ENCODE measurements around the gene MED8. TPM values are rescaled to one million over a fixed set of nuclear protein-coding genes. Genes with fewer than 3 reads are reported as not detected.

MED8 gene
- total RNA-seq, 1 experiment from 2014 or later, result 36.0 TPM

DNA sequence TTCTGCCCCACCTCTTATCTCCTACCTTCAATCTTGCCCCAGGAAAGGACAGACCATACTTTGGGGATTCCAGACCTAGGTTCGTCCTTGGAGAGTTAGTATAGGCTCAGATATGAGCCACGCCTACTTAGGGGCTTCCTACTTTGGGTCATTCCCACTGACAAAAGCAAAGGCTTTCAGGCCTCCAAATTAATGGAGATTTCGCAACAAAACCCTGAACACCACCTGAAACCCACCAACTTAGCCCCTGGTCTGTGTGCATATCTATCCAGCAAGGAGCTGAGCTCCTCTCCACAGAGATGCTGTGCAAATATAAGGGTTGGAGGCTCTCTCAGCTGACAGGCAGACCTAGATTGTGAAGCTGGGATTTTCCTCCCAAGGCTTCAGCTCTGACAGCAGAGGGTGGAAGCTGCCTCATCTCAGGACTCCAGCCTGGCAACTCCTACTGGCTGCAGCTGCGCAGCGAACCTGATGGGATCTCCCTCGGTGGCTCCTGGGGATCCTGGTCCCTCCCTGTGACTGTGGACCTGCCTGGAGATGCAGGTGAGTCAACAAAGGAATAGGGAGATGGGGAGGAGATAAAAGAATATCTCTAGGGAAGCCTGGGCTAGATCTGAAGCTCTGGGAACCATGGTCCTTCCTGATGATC lies 49.9 kb downstream of the MED8 start:
- no TSS peak for BruUV-seq (replicated peaks)
- RAD21 ChIA-PET (ENCODE audit: low non-redundant PET in 1 of 2, low total read pairs in 2 of 2, uncharacterized antibody in 2 of 2, unreplicated experiment in 2 of 2), result no interaction called here

More for the DNA sequence above, 49.9 kb downstream of the MED8 start:
- POLR2A ChIA-PET, result no interaction called here
- Histone ChIP-seq H3K4me3 (replicated peaks in 1 of 2; ENCODE audit: low read depth in 1 of 2, low read length in 2 of 2) (no peak overlapping the region), H3K9me2 (ENCODE audit: insufficient read depth) (no peaks in the 10 kb centered on the region), H3K79me2 (ENCODE audit: insufficient read depth, low read length) (no peaks in the 10 kb centered on the region), H3K27ac (ENCODE audit: low read depth, low read length) (no peak overlapping the region), H4K20me1 (ENCODE audit: insufficient read depth) (no peaks in the 10 kb centered on the region), H3K9me3 (ENCODE audit: control insufficient read depth in 1 of 2, insufficient read depth in 1 of 2, low read depth in 1 of 2, low read length in 2 of 2) (no peaks in the 10 kb centered on the region), H3K27me3 (ENCODE audit: insufficient read depth, low read length) (no peaks in the 10 kb centered on the region), H3K4me2 (ENCODE audit: low read length) (no peak overlapping the region), H3K4me1 (ENCODE audit: control insufficient read depth in 1 of 2, insufficient read depth in 2 of 2, low read length in 2 of 2) (peaks cover 15 to 16% of the 10 kb centered on the region in 2 experiments; a peak in 3 of 4 replicates), H3K9ac (ENCODE audit: low read length) (no peak overlapping the region), H2AFZ (ENCODE audit: low read depth, low read length, poor library complexity, severe bottlenecking) (no peak overlapping the region), H3K36me3 (ENCODE audit: control insufficient read depth in 1 of 2, insufficient read depth in 2 of 2, low read length in 2 of 2) (no peaks in the 10 kb centered on the region)
- intact Hi-C loops (cut with micrococcal nuclease), result no loop called here
- no peak for ATAC-seq
- TF ChIP-seq YY1 (IDR thresholded peaks at IDR 0.05; ENCODE audit: extremely low read depth, insufficient replicate concordance, low read depth, low read length) (no peak), CEBPB (IDR thresholded peaks at IDR 0.05; ENCODE audit: low read depth) (no peak), RAD21 (IDR thresholded peaks at IDR 0.05; ENCODE audit: low read depth) (no peak), ZFX (IDR thresholded peaks at IDR 0.05) (no peak), SP1 (IDR thresholded peaks at IDR 0.05; ENCODE audit: low read depth) (no peak), ZNF274 (IDR thresholded peaks at IDR 0.05; ENCODE audit: low read depth, low read length) (no peak), SRF (IDR thresholded peaks at IDR 0.05; ENCODE audit: low read depth) (no peak), CBX3 (IDR thresholded peaks at IDR 0.05; ENCODE audit: low read depth) (no peak), EGR1 (IDR thresholded peaks at IDR 0.05; ENCODE audit: low read depth) (no peak), SIN3A (IDR thresholded peaks at IDR 0.05; ENCODE audit: low read depth) (no peak), FOSL1 (IDR thresholded peaks at IDR 0.05; ENCODE audit: low read depth) (no peak), POLR2A (IDR thresholded peaks at IDR 0.05; ENCODE audit: borderline replicate concordance, extremely low read depth, insufficient read depth, insufficient read length) (no peak), TCF7L2 (IDR thresholded peaks at IDR 0.05; ENCODE audit: borderline replicate concordance, extremely low read depth, insufficient read depth, insufficient read length) (no peak), EZH2phosphoT487 (IDR thresholded peaks at IDR 0.05; ENCODE audit: borderline replicate concordance) (no peak), EZH2 (IDR thresholded peaks at IDR 0.05) (no peak)
- TF ChIP-seq, protein P1, sequence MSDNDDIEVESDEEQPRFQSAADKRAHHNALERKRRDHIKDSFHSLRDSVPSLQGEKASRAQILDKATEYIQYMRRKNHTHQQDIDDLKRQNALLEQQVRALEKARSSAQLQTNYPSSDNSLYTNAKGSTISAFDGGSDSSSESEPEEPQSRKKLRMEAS (IDR thresholded peaks at IDR 0.05), result no peak
- TF ChIP-seq, protein P2, sequence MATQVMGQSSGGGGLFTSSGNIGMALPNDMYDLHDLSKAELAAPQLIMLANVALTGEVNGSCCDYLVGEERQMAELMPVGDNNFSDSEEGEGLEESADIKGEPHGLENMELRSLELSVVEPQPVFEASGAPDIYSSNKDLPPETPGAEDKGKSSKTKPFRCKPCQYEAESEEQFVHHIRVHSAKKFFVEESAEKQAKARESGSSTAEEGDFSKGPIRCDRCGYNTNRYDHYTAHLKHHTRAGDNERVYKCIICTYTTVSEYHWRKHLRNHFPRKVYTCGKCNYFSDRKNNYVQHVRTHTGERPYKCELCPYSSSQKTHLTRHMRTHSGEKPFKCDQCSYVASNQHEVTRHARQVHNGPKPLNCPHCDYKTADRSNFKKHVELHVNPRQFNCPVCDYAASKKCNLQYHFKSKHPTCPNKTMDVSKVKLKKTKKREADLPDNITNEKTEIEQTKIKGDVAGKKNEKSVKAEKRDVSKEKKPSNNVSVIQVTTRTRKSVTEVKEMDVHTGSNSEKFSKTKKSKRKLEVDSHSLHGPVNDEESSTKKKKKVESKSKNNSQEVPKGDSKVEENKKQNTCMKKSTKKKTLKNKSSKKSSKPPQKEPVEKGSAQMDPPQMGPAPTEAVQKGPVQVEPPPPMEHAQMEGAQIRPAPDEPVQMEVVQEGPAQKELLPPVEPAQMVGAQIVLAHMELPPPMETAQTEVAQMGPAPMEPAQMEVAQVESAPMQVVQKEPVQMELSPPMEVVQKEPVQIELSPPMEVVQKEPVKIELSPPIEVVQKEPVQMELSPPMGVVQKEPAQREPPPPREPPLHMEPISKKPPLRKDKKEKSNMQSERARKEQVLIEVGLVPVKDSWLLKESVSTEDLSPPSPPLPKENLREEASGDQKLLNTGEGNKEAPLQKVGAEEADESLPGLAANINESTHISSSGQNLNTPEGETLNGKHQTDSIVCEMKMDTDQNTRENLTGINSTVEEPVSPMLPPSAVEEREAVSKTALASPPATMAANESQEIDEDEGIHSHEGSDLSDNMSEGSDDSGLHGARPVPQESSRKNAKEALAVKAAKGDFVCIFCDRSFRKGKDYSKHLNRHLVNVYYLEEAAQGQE (IDR thresholded peaks at IDR 0.05; ENCODE audit: low read depth), result no peak
- TF ChIP-seq, protein P3, sequence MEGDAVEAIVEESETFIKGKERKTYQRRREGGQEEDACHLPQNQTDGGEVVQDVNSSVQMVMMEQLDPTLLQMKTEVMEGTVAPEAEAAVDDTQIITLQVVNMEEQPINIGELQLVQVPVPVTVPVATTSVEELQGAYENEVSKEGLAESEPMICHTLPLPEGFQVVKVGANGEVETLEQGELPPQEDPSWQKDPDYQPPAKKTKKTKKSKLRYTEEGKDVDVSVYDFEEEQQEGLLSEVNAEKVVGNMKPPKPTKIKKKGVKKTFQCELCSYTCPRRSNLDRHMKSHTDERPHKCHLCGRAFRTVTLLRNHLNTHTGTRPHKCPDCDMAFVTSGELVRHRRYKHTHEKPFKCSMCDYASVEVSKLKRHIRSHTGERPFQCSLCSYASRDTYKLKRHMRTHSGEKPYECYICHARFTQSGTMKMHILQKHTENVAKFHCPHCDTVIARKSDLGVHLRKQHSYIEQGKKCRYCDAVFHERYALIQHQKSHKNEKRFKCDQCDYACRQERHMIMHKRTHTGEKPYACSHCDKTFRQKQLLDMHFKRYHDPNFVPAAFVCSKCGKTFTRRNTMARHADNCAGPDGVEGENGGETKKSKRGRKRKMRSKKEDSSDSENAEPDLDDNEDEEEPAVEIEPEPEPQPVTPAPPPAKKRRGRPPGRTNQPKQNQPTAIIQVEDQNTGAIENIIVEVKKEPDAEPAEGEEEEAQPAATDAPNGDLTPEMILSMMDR (IDR thresholded peaks at IDR 0.05 in 2 of 3, conservative IDR thresholded peaks at IDR 0.05 in 1 of 3; ENCODE audit: borderline replicate concordance in 1 of 3, insufficient read depth in 1 of 3, low read depth in 2 of 3, low read length in 2 of 3), result no peak
- DNase-seq (ENCODE audit: low read depth, low spot score), result no peak
- CTCF ChIA-PET, result no interaction called here

Data from HCT116 (cell line).